Mesenchymal stem cell (in vitro differentiated cells and primary cell): Measurements from ENCODE around the gene PIK3CA.

Experiments
- DNase-seq: peaks from one replicate; pipeline ENCODE4 v3.0.0-alpha.2; 2013
- H2AFZ ChIP-seq: one replicate; pipeline ENCODE4 v1.6.1; 2013; ENCODE audit warnings: low read depth, mild to moderate bottlenecking, control low read depth, inconsistent platforms, low read length, moderate library complexity
- H2AK5ac ChIP-seq: 2 replicates; pipeline ENCODE4 v1.6.1; 2013; ENCODE audit warnings: low read length, moderate library complexity, mild to moderate bottlenecking, inconsistent platforms; ENCODE audit not compliant: severe bottlenecking
- H2BK120ac ChIP-seq: one replicate; pipeline ENCODE4 v1.6.1; 2013; ENCODE audit warnings: low read depth, mild to moderate bottlenecking, inconsistent platforms, low read length, moderate library complexity
- H2BK12ac ChIP-seq, 2 experiments: one replicate each; pipeline ENCODE4 v1.6.1; 2013; ENCODE audit warnings: inconsistent platforms in 2 of 2, low read length in 2 of 2, mild to moderate bottlenecking in 2 of 2, moderate library complexity in 2 of 2, control low read depth in 1 of 2
- H2BK15ac ChIP-seq: one replicate; pipeline ENCODE4 v1.6.1; 2013; ENCODE audit warnings: mild to moderate bottlenecking, low read depth, inconsistent platforms; ENCODE audit not compliant: poor library complexity, severe bottlenecking
- H2BK5ac ChIP-seq: 2 replicates; pipeline ENCODE4 v1.6.1; 2013; ENCODE audit warnings: low read depth, mild to moderate bottlenecking, low read length, control low read depth, inconsistent platforms; ENCODE audit not compliant: poor library complexity, severe bottlenecking
- H3K14ac ChIP-seq, 2 experiments: one replicate each; pipeline ENCODE4 v1.6.1; 2013; ENCODE audit warnings: inconsistent platforms in 2 of 2, low read length in 2 of 2, control low read depth in 1 of 2, mild to moderate bottlenecking in 1 of 2, moderate library complexity in 1 of 2
- H3K18ac ChIP-seq, 2 experiments: one replicate each; pipeline ENCODE4 v1.6.1; 2013; ENCODE audit warnings: inconsistent platforms in 2 of 2, low read length in 2 of 2, control low read depth in 1 of 2, low read depth in 1 of 2, mild to moderate bottlenecking in 1 of 2
- H3K23ac ChIP-seq, 2 experiments: one replicate each; pipeline ENCODE4 v1.6.1; 2013; ENCODE audit warnings: inconsistent platforms in 2 of 2, low read length in 2 of 2, mild to moderate bottlenecking in 2 of 2, moderate library complexity in 2 of 2, control low read depth in 1 of 2
- H3K27ac ChIP-seq: 2 replicates; pipeline ENCODE4 v1.5.1; 2013; ENCODE audit warnings: mild to moderate bottlenecking, moderate library complexity, low read length, control low read depth, inconsistent platforms; ENCODE audit not compliant: poor library complexity, severe bottlenecking
- H3K27me3 ChIP-seq, 2 experiments: 2 replicates each; pipeline versions ENCODE4 v1.6.1 to v1.7.0; 2013; ENCODE audit warnings: low read length in 2 of 2, mild to moderate bottlenecking in 2 of 2, moderate library complexity in 2 of 2, control low read depth in 1 of 2, inconsistent platforms in 1 of 2; ENCODE audit not compliant: control insufficient read depth in 1 of 2, insufficient read depth in 1 of 2
- H3K36me3 ChIP-seq, 2 experiments: 2 replicates each; pipeline versions ENCODE4 v1.6.1 to v1.7.0; 2013; ENCODE audit warnings: low read length in 2 of 2, control low read depth in 1 of 2, inconsistent platforms in 1 of 2, low read depth in 1 of 2, mild to moderate bottlenecking in 1 of 2; ENCODE audit not compliant: insufficient read depth in 2 of 2, control insufficient read depth in 1 of 2
- H3K4ac ChIP-seq, 2 experiments: one replicate each; pipeline ENCODE4 v1.6.1; 2013; ENCODE audit warnings: inconsistent platforms in 2 of 2, low read length in 2 of 2, mild to moderate bottlenecking in 2 of 2, moderate library complexity in 2 of 2, control low read depth in 1 of 2, low read depth in 1 of 2
- H3K4me1 ChIP-seq: 2 replicates; pipeline ENCODE4 v1.6.1; 2013; ENCODE audit warnings: low read depth, low read length, control low read depth; ENCODE audit not compliant: control insufficient read depth, insufficient read depth
- H3K4me2 ChIP-seq: 2 replicates; pipeline ENCODE4 v1.6.1; 2013; ENCODE audit warnings: low read length, mild to moderate bottlenecking, inconsistent platforms; ENCODE audit not compliant: poor library complexity, severe bottlenecking
- H3K4me3 ChIP-seq, 2 experiments: 2 replicates each; pipeline versions ENCODE4 v1.5.1 to v1.7.0; 2013; ENCODE audit warnings: low read length in 2 of 2, mild to moderate bottlenecking in 2 of 2, control low read depth in 1 of 2, low read depth in 1 of 2; ENCODE audit not compliant: insufficient read depth in 1 of 2
- H3K79me1 ChIP-seq: replicated peaks from 2 replicates; pipeline ENCODE4 v1.6.1; 2013; ENCODE audit warnings: mild to moderate bottlenecking, control low read depth, low read length, inconsistent platforms; ENCODE audit not compliant: poor library complexity, severe bottlenecking
- H3K9ac ChIP-seq: 2 replicates; pipeline ENCODE4 v1.7.0; 2013; ENCODE audit warnings: mild to moderate bottlenecking, low read length, moderate library complexity
- H3K9me3 ChIP-seq: 2 replicates; pipeline ENCODE4 v1.7.0; 2013; ENCODE audit warnings: mild to moderate bottlenecking, low read length; ENCODE audit not compliant: control insufficient read depth
- H4K8ac ChIP-seq: one replicate; pipeline ENCODE4 v1.6.1; 2013; ENCODE audit warnings: inconsistent platforms, mild to moderate bottlenecking, low read length, moderate library complexity
- H4K91ac ChIP-seq: one replicate; pipeline ENCODE4 v1.6.1; 2013; ENCODE audit warnings: mild to moderate bottlenecking, low read length, inconsistent platforms
- WGBS: methylation state at CpG from one replicate; pipeline ENCODE4 v1.1.7; 2013; ENCODE audit warnings: mixed read lengths; 5-methylcytosine and 5-hydroxymethylcytosine counted together

PIK3CA gene

DNA sequence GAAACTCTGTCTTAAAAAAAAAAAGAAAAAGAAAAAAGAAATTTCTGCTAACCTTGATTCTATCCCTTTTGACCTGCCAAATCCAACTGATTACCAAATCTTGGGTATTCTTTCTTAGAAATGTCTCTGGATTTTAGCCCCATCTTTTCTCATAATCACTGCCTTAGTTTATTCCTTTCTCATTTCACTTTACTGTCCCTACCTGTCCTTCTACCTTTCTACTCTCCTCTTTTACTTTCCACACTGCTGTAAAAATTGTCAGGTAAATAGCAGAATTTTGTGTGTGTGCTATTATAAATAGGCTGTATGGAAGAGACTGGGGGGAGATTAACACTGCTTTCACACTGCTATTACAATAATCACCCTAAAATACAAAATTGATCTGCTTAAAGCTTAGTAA lies 16.7 kb downstream of the PIK3CA start:
- Histone ChIP-seq H2BK5ac (no peak overlapping the region), H3K9ac (no peak overlapping the region), H4K91ac (no peak overlapping the region), H3K14ac (no peak overlapping the region), H3K18ac (no peak overlapping the region), H2AFZ (no peak overlapping the region), H2AK5ac (no peak overlapping the region), H3K9me3 (no peaks in the 10 kb centered on the region), H3K79me1 (peaks cover 13% of the 10 kb centered on the region), H2BK120ac (no peak overlapping the region), H4K8ac (no peak overlapping the region), H3K23ac (no peak overlapping the region), H3K4me3 (no peak overlapping the region), H2BK12ac (no peak overlapping the region), H3K36me3 (no peaks in the 10 kb centered on the region), H3K4me2 (no peak overlapping the region), H3K27ac (no peak overlapping the region), H2BK15ac (no peak overlapping the region), H3K4ac (no peak overlapping the region), H3K27me3 (no peaks in the 10 kb centered on the region), H3K4me1 (no peaks in the 10 kb centered on the region)
- DNase-seq = no peak

DNA sequence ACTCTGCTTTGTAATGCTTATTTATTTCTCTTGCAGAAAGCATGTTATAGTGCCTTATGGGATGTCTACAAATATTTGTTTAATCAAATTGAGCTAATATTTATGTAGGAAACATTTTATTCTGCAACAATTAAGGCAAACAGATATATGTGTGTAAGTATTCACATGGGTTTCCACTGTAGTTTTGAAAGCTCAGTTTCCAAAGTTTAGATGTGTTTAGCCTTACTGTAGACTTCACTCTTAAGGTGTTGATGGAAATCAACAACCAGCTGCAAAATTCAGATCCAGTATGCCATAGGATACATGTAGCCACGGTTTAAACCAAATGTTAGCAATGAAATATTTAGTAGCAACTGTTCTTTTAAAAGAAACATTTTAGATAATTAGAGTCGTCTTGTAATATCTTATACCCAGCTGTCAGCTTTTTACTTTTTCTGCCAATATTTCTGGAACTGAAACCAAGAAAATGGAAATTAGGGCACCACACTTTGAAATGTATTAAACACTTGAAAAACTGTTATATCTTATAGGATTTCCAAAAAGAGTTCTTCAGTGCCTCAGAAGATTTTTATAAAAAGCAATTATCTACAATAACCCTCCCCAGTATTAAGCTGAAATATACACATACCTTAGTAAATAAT lies 18.5 kb downstream of the PIK3CA start:
- no peak overlapping the region for H2BK5ac ChIP-seq
- H2BK15ac ChIP-seq = no peak overlapping the region
- no peak overlapping the region for H3K14ac ChIP-seq
- H3K4me3 ChIP-seq = no peak overlapping the region
- no peak overlapping the region for H4K8ac ChIP-seq
- H3K4me1 ChIP-seq = no peaks in the 10 kb centered on the region
- H2BK12ac ChIP-seq = no peak overlapping the region
- H2AK5ac ChIP-seq = no peak overlapping the region
- peaks cover 4% of the 10 kb centered on the region for H3K9me3 ChIP-seq
- H3K18ac ChIP-seq = no peak overlapping the region
- H3K36me3 ChIP-seq = no peaks in the 10 kb centered on the region
- 100% methylated on average over 1 of the region's 2 CpGs for WGBS
- no peak for DNase-seq
- H3K9ac ChIP-seq = no peak overlapping the region
- no peak overlapping the region for H2BK120ac ChIP-seq
- no peak overlapping the region for H3K4ac ChIP-seq
- H2AFZ ChIP-seq = no peak overlapping the region
- no peak overlapping the region for H4K91ac ChIP-seq
- H3K4me2 ChIP-seq = no peak overlapping the region
- H3K27me3 ChIP-seq = no peaks in the 10 kb centered on the region
- no peak overlapping the region for H3K27ac ChIP-seq
- no peak overlapping the region for H3K23ac ChIP-seq
- H3K79me1 ChIP-seq = peaks cover 11% of the 10 kb centered on the region

DNA sequence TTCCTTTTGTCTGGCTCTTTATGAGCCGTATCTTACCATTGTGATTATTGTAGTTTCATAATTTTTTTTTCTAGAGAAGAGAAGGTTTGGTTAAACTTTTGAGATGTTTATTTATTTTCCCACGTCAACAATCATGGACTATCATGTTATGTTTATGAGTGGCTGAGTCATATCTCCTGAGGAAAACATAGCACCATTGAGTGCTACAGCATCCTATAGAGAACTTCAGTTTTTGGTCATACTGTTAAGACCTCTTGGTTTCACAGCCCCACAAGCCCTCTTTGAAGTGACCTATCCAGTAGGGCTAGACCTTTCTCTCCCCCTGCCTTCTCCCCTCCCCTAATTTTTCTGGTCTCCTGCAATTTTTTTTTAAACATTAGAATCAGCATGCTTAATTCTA lies 20.8 kb downstream of the PIK3CA start:
- Histone ChIP-seq H3K79me1 (peaks cover 13% of the 10 kb centered on the region), H3K27ac (no peak overlapping the region), H3K14ac (no peak overlapping the region), H2BK12ac (no peak overlapping the region), H4K8ac (no peak overlapping the region), H3K23ac (no peak overlapping the region), H3K9me3 (peaks cover 6% of the 10 kb centered on the region), H3K18ac (no peak overlapping the region), H2BK5ac (no peak overlapping the region), H3K4me2 (no peak overlapping the region), H3K4ac (no peak overlapping the region), H3K36me3 (no peaks in the 10 kb centered on the region), H2AK5ac (no peak overlapping the region), H2BK120ac (no peak overlapping the region), H2BK15ac (no peak overlapping the region), H3K9ac (no peak overlapping the region), H4K91ac (no peak overlapping the region), H3K4me1 (no peaks in the 10 kb centered on the region), H3K27me3 (no peaks in the 10 kb centered on the region), H2AFZ (no peak overlapping the region), H3K4me3 (no peak overlapping the region)
- no CpG with 5 or more reads among the region's 2 CpGs for WGBS
- DNase-seq = peak; percentile 53

DNA sequence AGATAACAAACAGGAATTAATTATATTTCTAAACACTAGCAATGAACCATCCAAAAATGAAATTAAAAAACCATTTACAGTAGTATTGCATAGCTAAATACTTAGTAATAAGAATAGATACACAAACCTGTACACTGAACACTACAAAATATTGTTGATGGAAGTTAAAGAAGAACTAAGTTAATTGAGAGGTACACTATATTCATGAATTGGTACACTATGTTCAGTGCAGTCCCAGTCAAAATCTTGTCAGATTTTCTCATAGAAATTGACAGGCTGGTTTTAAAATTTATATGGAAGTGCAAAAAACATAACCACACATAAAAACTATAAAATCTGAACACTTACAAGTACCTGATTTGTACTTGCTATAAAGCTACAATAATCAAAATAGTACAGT lies 24.4 kb downstream of the PIK3CA start:
- no peak overlapping the region for H2BK12ac ChIP-seq
- H3K27me3 ChIP-seq = no peaks in the 10 kb centered on the region
- no peak overlapping the region for H3K18ac ChIP-seq
- no peak overlapping the region for H3K23ac ChIP-seq
- H2AK5ac ChIP-seq = no peak overlapping the region
- no peak overlapping the region for H2AFZ ChIP-seq
- no peak overlapping the region for H4K91ac ChIP-seq
- H3K9me3 ChIP-seq = peaks cover 6% of the 10 kb centered on the region
- no peak overlapping the region for H3K4me3 ChIP-seq
- H2BK5ac ChIP-seq = no peak overlapping the region
- no peak overlapping the region for H3K4me2 ChIP-seq
- H3K4ac ChIP-seq = no peak overlapping the region
- no peaks in the 10 kb centered on the region for H3K4me1 ChIP-seq
- H4K8ac ChIP-seq = no peak overlapping the region
- no peak overlapping the region for H3K9ac ChIP-seq
- H3K36me3 ChIP-seq = no peaks in the 10 kb centered on the region
- H3K79me1 ChIP-seq = peaks cover 9% of the 10 kb centered on the region
- no peak overlapping the region for H2BK15ac ChIP-seq
- H3K27ac ChIP-seq = no peak overlapping the region
- no peak overlapping the region for H3K14ac ChIP-seq
- no peak overlapping the region for H2BK120ac ChIP-seq
- DNase-seq = no peak
